Activated CD4-positive, CD25-positive, alpha-beta regulatory T cell treated with anti-CD3 and anti-CD28 coated beads, Interleukin-2, amount 50 U/mL, for 72 hours (primary cell): ENCODE results near the gene NPAS3.

Experiments
- DNase-seq: peaks from one replicate; pipeline ENCODE4 v3.0.0; 2021

Gene NPAS3

GRCh38 chr14:33017016-33017415, 78.3 kb downstream of the NPAS3 start:
- DNase-seq: no peak

DNA sequence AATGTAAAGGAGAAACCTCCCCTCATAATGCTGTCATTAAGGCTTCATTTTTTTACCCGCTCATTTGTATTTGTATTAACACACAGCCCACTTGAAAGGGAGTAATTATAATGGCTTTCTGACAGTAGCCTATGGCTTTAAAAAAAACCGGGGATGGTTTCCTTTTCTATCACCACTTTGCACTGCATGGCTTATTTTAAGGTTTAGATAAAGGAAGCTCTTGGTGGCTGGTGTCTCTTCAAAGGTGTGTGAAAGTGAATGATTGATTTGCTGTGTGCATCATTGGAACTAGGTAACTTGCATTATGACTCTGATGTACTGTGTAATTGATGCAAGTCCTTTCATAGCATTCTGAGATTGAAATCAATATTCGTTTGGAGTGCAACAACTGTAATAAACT, 80.7 kb downstream of the NPAS3 start:
- no peak for DNase-seq

- DNase-seq: no peak
Observed at GRCh38 chr14:33026850-33027430, 88.3 kb downstream of the NPAS3 start.

DNA sequence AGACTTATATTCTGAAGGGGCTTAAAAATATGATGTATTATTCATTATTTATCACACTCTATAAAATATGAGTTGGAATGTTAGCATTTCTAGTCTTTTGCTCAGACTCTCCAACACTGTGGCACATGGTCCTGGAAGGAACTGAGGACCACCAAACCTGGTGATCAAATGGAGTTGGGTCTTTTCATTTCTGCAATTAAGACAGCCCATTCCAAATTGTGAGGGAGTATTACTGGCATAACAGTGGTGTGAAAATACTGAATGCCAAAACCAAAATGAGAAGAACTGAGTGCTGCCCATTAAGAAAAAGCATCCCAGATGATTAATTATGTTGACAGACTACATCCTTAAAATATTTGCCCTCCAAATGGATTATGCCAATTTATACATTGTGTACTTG, 90.8 kb downstream of the NPAS3 start:
- DNase-seq: no peak

- no peak for DNase-seq
Observed at GRCh38 chr14:33030386-33030785, 91.7 kb downstream of the NPAS3 start.

- DNase-seq: no peak
Observed at GRCh38 chr14:33035416-33036194, 96.9 kb downstream of the NPAS3 start.

GRCh38 chr14:33039311-33039710, 100.6 kb downstream of the NPAS3 start:
- no peak for DNase-seq

- DNase-seq: no peak
Observed at GRCh38 chr14:33040372-33041140, 101.9 kb downstream of the NPAS3 start.

DNA sequence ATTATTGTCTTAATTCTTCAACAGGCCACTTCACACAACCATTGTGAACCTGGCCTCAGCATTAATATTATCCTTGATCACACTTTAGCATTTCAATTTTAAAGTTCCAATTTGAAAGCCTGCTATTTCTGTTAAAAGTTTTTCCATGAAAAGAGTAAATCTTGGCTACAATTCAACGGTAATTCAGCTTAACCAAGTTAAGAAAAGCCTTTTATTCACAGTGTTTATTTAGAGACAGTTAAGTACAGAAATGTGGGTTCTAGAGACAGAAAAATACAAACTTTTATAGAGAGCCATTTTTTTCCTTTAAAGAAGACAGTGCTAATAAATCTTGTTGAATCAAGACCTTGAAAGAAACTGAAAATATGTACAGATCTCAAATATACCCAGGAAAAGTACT, 103.9 kb downstream of the NPAS3 start:
- DNase-seq: no peak

DNA sequence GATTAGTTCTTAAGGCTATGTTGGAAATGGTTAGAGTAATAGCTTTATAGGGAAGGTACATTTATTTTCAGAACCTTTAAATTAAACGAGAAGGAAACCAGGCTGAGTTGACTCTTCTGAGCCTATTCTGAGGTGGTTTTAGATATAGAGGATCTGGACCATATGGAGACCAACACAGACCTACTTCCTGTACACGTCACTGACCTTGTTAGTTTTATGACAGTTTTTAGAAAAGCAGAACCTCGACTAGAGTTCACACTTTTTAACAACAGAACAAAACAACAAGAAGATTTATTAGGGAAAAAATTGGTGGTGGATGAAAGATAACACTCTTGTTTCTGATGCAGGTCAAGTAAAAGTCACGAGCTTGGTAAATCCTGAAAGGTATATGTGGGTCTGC, 107.1 kb downstream of the NPAS3 start:
- DNase-seq: no peak

DNA sequence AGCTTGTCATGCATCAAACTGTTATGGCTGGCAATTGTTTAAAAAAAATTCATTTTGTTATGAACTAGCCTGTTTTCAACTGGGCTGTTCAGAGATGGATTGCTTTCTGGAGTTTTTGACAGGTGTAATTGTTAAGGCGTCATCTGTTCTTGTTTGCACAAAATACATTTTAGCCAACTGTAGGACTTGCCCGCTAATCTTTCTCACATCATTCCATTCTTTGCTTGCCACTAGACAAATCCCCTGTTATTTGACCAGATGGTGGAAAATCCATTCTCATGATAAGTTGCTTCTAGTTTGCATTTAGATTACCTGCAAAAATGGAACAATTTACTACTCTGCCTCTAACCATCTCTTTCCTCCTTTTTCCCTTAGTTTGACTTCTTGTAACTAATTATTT, 114.3 kb downstream of the NPAS3 start:
- DNase-seq: no peak

DNA sequence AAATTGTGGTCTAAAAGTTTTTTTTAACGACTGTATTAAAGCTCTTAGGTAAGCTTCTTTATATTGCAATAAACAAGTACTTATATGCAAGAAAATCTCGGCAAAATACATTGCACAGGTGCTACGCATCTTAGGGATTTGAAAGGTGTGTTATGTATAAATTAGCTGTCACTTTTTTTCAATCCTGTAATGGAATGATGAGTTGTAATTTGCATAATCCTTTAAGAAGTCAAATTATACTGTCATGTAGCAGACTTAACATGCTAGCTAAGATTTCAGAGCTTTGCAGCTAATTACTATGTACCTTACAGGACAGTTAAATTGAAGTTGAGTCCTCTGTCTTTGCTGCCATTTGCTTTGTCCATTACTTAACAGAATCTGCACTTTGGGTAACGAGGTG, 117.5 kb downstream of the NPAS3 start:
- DNase-seq: no peak

DNA sequence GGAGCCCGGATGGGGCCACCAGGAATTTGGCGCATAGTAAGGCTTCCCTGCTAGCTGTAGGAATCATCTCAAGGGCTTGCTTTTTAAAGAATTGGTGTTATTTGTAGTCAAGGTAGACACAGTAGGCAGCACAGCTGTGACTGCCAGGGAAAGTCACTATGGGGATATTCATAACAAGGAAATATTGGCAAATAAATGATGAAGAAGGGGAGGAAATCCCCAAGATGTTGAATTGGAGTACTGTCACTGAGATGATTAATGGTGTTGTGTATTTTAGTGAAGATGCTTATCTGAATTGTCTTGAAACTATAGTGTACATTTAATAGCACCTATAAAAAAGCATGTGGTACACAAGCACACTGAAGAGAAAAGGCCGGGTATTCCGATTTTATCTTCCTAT, 118.9 kb downstream of the NPAS3 start:
- no peak for DNase-seq

DNA sequence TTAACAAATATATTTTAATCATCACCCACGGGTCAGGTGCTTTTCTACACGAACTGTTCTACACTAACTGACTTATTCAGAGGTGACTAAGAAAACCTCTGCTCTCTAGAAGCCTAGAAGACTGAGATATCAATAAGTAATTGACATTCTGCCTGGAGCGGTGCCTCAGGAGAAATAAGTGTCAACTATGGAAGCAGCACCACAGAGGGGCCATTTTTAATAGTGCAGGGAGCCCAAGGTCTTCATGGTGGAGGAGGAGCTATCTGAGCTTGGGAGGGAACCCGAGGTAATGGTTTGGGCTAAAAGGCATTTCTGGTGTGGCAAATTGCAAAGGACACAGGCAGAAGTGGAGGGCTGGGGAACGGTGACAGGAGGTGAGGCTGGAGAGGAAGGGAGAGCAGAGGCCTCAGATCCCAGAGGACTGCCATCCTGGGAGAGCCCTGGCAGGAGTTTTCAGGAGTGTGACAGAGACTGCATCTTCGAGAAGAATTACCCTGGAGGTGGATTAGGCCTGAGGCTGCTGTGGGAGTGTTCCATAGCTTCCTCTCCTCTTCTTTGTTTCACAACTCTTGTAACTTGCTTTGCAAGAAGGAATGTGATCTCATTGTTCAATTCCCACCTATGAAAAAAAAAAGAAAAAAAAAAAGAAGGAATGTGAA, 123.1 kb downstream of the NPAS3 start:
- no peak for DNase-seq

DNA sequence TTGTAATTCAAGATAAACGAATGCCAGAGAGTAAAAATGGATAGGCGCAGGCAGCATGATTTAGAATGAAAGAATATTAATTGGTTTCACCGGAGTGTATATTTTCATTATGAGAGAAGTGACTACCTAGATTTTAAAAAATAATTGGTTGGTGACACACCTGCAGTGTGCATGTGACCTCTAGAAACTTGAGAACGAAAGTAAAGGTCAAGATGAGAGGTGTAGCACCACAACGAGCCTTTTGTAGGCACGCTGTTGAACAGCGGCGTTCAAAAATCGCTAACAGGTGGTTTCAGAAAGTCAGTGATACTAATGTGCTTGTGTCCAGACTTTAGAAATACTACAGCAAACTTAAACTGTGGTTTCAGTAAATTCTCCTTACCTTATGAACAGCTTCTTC, 123.8 kb downstream of the NPAS3 start:
- no peak for DNase-seq

DNA sequence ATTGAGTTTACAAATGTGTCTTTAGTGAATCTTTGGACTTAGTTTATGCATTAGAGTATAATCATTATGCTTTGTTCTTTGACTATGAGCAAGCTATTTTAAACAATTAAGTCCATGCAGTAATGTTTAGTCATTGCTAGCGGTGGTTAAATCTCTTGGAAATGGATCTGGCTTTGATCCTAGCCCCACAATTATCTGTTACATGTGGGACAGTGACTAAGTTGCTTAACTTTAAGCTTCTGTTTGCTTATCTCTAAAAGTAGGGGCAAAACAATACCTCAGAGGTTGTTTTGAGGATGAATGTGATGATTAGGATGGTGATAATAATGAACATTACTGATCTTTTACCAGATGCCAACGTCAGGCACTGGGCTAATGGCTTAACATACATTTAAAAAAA, 124.2 kb downstream of the NPAS3 start:
- DNase-seq: no peak

DNA sequence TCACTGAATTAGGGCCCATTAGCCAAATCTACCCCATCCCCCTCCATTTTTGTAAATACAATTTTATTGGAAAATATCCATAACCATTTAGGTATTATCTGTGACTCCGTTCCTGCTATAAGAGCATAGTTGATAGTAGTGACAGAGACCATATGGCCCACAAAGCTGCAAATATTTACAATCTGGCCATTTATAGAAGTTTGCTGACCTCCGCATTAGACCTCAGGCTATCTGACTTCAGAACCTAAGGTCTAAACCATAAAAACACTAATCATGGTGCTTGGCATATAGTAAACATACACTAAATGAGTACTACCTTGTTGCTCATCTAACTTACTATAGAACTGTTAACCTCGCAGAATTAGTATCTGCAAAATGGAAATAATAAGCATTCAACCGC, 124.8 kb downstream of the NPAS3 start:
- no peak for DNase-seq

- DNase-seq: no peak
Observed at GRCh38 chr14:33065634-33066033, 127.0 kb downstream of the NPAS3 start.

- no peak for DNase-seq
Observed at GRCh38 chr14:33068040-33068439, 129.4 kb downstream of the NPAS3 start.

GRCh38 chr14:33068626-33069025, 129.9 kb downstream of the NPAS3 start:
- no peak for DNase-seq

DNA sequence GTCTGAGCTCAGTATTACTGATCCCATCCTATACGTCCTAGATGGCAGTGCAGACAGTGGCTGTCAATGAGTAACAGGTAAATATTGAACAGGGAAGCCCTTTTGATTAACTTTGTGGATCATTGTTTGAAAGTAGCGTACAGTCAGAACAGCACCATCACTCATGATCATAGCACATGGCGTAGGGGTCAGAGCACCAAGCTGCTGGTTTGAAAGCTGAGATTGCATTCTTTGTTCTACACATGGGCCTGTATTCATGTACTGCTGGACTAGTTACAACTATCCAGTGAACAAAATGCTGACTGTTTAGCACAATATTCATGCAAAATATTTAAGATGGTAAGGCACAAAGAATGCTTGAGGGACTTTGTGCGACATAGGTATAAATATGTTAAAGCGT, 131.8 kb downstream of the NPAS3 start:
- DNase-seq: no peak

DNA sequence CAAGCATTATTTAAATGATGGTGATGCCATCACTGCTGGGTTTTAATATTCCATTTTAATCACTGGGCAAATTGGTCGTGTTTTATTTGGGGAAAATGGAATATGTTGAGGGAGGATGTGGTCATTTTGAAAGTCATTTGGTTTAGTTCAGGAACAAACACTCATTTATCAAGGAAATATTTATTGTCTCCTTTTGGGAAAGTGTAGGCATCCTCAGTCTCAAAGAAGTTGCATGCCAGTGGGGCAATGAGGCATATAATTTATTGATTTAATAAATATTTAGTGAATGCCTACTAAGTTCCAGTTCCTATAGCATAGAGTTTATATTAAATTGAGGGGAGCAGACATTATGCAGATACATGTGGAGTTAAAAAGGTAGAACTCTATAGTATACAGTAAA, 134.3 kb downstream of the NPAS3 start:
- no peak for DNase-seq

DNA sequence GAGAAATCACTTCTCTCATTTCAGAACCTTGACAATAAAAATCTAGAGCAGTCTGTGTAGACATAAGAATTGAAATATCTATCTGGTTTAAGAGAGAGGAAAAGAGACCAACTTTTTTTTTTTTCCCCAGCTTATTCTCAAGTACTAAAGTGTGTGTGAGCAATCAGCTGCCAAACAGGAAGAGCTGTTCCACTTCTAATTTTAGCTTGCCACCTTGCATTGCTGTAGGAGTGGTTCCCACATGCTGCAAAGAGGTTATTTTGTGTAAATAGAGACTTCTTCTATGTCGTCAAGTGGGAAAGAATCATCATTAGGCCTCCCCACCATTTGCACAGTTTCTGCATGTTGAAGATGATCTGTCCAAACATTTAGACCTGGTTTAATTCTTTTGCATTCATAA, 142.6 kb downstream of the NPAS3 start:
- no peak for DNase-seq

- DNase-seq: no peak
Observed at GRCh38 chr14:33085799-33086198, 147.1 kb downstream of the NPAS3 start.
